ENCODE measurements around the gene PRAC2. TPM values are rescaled to one million over a fixed set of nuclear protein-coding genes. Genes with fewer than 3 reads are reported as not detected.
A peak's percentile ranks its signal among the peaks of the same experiment; 100 is the strongest.

PRAC2 gene
- total and polyA plus RNA-seq, 9 donors = not detected

DNA sequence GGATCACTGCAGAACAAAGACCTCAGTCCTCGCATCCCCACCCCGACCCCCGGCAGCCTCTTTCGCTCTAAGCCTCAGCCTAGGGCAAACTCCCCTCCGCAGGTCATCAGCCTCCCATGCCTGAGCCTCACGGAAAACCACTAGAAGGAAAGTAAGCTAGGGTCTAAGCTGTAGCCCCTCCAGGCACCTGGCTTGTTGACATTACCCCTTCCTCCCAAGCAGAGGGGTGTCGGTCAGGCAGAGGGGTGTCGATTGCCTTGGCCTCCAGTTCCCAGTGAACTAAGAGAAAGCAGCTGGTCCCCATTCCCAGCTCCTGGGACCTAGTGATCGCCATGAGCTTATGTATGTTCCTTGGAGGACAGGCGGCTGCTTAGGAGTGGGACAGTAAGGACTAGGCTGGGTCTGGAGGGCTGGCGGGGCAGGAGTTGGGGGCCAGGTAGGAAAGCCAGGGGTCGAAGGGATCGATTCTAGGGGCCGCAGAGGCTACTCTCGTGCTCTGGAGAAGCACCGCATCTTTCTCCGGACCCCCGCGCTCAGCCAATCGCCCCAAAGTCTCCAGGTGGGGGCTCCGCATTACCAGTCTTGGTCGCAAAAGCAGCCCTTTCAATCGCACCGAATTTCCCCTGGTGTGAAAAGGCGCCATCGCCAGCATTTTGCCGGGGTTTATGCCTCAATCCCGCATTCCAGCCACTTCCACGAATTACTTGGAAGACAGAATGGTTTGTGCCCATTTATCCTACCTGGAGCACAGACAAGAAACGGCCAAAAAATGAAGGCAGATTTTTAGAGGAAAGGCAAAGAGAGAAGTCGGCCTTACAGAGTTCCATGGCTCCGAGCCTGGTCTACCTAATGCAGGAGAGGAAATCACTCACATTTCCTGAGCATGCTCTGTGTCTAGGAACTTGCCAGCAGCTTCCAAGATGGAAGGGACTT, 26.9 kb downstream of the PRAC2 start:
- peaks cover 92% of the 10 kb centered on the region for H3K27me3 ChIP-seq (ENCODE audit: control insufficient read depth, insufficient read depth, low read length)
- no peak overlapping the region for H3K27ac ChIP-seq (ENCODE audit: low read length)
- WGBS (ENCODE audit: insufficient coverage) = 4% methylated on average over 18 of the region's 32 CpGs
- H3K4me1 ChIP-seq (ENCODE audit: control insufficient read depth, insufficient read depth, low read length) = peaks cover 7% of the 10 kb centered on the region
- no peak for DNase-seq
- no peaks in the 10 kb centered on the region for H3K36me3 ChIP-seq (ENCODE audit: control insufficient read depth, insufficient read depth, low read length)
- H3K9me3 ChIP-seq (replicated peaks; ENCODE audit: control insufficient read depth, low read depth, low read length) = no peaks in the 10 kb centered on the region
- H3K4me3 ChIP-seq (ENCODE audit: low read length) = no peak overlapping the region

DNA sequence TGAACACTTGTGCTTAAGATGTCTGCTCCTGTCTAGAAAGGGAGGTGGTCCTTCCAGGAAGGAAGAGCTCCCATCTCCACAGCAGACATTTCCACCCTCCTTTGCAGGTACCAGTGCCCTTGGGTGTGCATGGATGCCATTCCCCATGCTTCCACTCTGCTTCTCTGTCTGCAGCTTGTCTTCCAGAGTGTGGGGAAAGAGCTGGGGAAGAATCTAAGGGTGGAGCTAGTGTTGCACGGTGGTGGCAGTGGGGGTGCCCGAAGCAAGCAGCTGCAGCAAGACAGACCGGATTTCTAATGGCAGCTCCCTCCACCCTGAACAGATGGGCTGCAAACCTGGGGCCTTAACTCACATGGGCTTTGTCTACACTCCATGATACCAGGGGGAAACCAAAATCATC, 28.2 kb downstream of the PRAC2 start:
- Histone ChIP-seq H3K36me3 (ENCODE audit: control insufficient read depth, insufficient read depth, low read length) (no peaks in the 10 kb centered on the region), H3K9me3 (replicated peaks; ENCODE audit: control insufficient read depth, low read depth, low read length) (no peaks in the 10 kb centered on the region), H3K4me1 (ENCODE audit: control insufficient read depth, insufficient read depth, low read length) (peaks cover 16% of the 10 kb centered on the region), H3K4me3 (ENCODE audit: low read length) (no peak overlapping the region), H3K27ac (ENCODE audit: low read length) (no peak overlapping the region), H3K27me3 (ENCODE audit: control insufficient read depth, insufficient read depth, low read length) (peaks cover 89% of the 10 kb centered on the region)
- no CpG with 5 or more reads among the region's 3 CpGs for WGBS (ENCODE audit: insufficient coverage)
- no peak for DNase-seq

DNA sequence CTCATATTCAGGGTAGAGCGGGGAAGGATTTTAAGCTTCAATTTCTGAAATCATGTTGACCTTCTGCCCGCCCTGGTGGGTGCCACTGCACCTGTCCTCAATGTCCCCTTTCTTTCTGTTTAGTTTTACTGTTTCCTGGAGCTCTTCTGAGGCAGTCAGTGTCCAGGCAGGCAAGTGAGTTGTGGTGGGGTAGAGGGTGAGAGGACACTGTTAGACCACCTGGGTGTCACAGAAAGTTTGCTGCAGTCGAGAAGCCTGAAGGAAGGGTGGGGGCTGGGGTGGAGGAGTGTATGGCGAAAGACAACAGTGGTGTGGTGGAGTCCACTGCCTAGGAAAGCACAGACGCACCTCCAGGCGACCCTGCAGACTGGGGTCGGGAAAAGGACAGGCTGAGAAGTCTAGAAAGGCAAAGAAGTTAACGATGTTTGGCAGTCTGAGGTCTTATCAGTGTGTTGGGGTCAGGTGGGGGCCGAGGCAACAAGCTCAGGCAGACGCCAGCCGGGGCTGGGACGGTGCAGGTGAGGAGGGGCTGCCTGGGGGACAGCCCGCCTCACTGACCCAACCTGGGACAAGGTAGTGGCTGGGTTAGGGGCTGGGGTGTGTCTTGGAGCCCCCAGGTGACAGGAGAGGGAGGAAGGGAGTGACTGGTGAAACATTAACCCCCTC, 28.9 kb downstream of the PRAC2 start:
- 5% methylated on average over 11 of the region's 13 CpGs for WGBS (ENCODE audit: insufficient coverage)
- Histone ChIP-seq H3K9me3 (replicated peaks; ENCODE audit: control insufficient read depth, low read depth, low read length) (no peaks in the 10 kb centered on the region), H3K4me3 (ENCODE audit: low read length) (no peak overlapping the region), H3K27me3 (ENCODE audit: control insufficient read depth, insufficient read depth, low read length) (peaks cover 88% of the 10 kb centered on the region), H3K27ac (ENCODE audit: low read length) (no peak overlapping the region), H3K36me3 (ENCODE audit: control insufficient read depth, insufficient read depth, low read length) (no peaks in the 10 kb centered on the region), H3K4me1 (ENCODE audit: control insufficient read depth, insufficient read depth, low read length) (peaks cover 20% of the 10 kb centered on the region)
- no peak for DNase-seq

DNA sequence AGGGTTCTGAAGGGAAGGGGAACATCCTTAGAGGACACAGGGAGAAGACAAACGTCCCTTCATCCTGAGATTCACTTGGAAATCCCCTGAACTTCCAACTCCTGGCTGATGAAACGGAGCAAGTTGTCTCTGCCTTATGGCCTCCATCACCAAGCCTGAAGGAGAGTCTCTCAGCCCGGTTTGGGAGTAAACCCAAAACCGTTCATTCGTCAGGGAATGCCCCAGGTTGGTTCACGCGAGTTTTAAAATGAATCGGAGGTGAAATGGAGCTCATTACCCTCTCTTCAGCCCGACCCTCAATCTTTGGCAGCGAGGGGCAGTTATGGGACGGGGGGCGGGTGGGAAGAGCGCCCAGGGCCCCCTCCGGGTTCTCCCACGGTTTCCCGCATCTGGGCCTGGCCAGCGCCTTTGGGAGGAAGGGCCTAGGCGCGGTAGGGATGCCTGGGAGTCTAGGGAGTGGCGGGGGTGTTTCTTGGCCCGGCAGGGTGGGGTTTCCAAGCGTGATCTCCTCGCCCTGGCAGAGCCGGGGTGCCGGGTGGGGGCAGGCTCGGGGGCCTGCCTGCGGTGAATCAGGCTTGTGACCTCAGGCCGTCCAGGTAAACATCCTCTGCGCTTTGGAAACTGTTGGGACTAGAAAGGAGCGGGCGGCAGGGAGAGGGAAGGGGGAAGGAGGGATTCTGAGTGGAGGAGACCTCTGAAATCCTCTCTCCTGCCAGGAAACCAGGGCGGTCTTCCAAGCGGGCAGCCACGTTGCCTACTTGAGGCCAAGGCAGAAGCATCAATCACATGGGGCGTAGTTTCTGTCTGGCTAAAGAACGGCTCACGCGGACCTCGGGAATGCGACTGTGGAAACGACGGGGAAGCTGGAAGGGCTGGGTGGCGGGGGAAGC, 29.7 kb downstream of the PRAC2 start:
- no peaks in the 10 kb centered on the region for H3K36me3 ChIP-seq (ENCODE audit: control insufficient read depth, insufficient read depth, low read length)
- peaks cover 22% of the 10 kb centered on the region for H3K4me1 ChIP-seq (ENCODE audit: control insufficient read depth, insufficient read depth, low read length)
- 6% methylated on average over 16 of the region's 43 CpGs for WGBS (ENCODE audit: insufficient coverage)
- peaks cover 87% of the 10 kb centered on the region for H3K27me3 ChIP-seq (ENCODE audit: control insufficient read depth, insufficient read depth, low read length)
- no peak for DNase-seq
- no peak overlapping the region for H3K4me3 ChIP-seq (ENCODE audit: low read length)
- no peaks in the 10 kb centered on the region for H3K9me3 ChIP-seq (replicated peaks; ENCODE audit: control insufficient read depth, low read depth, low read length)
- no peak overlapping the region for H3K27ac ChIP-seq (ENCODE audit: low read length)

DNA sequence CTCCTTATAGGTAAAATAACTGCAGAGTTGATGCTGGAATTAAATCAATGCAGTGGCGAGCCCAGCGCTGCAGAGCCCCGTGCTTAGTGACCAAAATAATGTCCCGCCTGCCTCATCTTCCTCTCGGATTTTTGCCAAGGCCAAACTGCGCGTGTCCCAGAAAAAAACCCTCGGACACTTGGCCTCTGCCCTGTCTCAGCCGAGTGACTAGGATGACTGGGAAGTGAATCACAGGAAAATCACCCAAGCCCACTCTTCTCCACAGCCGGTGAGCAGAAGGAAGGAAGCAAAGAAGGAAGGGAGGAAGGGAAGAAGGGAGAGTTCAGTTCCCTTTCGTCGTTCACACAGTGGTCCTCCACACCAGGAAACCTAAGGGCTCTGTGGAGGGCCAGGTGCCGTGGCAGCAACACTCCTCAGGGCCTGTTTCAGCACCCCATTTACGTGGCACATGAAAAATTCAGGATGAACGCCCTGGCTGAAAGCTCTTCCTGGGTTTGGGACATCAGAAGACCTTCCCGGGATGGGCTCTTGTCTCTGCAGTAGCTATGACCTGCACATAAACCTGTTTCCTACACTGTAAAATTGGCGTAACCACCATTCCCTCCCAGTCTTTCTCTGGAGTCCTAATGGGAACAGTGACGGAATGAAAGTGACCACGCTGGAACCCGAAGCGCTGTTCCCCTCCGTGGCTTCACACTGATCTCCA, 31.0 kb downstream of the PRAC2 start:
- Histone ChIP-seq H3K9me3 (replicated peaks; ENCODE audit: control insufficient read depth, low read depth, low read length) (no peaks in the 10 kb centered on the region), H3K4me3 (ENCODE audit: low read length) (no peak overlapping the region), H3K27ac (ENCODE audit: low read length) (no peak overlapping the region), H3K4me1 (ENCODE audit: control insufficient read depth, insufficient read depth, low read length) (peaks cover 27% of the 10 kb centered on the region), H3K27me3 (ENCODE audit: control insufficient read depth, insufficient read depth, low read length) (peaks cover 86% of the 10 kb centered on the region), H3K36me3 (ENCODE audit: control insufficient read depth, insufficient read depth, low read length) (no peaks in the 10 kb centered on the region)
- DNase-seq = no peak
- 7% methylated on average over 12 of the region's 22 CpGs for WGBS (ENCODE audit: insufficient coverage)

DNA sequence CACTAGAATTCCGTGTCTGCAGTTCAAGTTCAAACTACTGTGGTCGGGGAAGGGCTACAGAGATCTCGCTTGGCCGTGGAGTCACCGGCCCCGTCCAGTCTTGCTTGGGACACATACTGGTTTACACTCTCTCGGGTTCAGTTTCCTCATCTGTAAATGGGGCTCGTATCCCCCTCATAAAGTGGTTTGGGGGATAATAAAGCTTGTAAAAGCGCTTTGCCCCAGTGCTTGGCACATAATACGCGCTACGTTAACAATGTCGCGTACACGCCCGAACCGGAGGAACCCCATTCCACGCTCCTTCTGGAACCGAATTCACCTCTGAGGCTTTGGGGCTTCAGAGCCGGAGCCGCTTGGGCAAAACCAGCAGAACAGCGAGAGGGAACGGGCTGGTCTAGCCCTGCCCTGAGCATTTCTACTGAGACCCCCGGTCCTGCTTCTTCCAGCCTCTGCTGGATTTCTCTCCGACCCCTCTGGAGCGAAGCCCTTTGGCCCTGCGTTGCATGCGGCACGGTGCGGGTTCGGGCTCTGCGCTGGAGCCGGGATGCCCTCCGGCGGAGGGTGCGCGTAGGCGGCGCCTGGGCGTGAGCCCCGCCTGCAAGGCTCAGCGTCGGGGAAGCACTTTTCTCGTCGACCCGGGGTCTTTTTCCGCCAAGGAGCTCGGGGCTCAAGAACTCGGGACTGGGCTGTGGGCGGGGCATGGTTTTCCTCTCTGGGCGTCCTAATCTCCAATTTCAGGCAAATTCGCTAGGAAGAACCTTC, 31.7 kb downstream of the PRAC2 start:
- no peak overlapping the region for H3K27ac ChIP-seq (ENCODE audit: low read length)
- DNase-seq = no peak
- no peaks in the 10 kb centered on the region for H3K9me3 ChIP-seq (replicated peaks; ENCODE audit: control insufficient read depth, low read depth, low read length)
- H3K36me3 ChIP-seq (ENCODE audit: control insufficient read depth, insufficient read depth, low read length) = no peaks in the 10 kb centered on the region
- H3K4me3 ChIP-seq (ENCODE audit: low read length) = no peak overlapping the region
- peaks cover 82% of the 10 kb centered on the region for H3K27me3 ChIP-seq (ENCODE audit: control insufficient read depth, insufficient read depth, low read length)
- H3K4me1 ChIP-seq (ENCODE audit: control insufficient read depth, insufficient read depth, low read length) = peaks cover 27% of the 10 kb centered on the region
- WGBS (ENCODE audit: insufficient coverage) = 6% methylated on average over 52 of the region's 52 CpGs

DNA sequence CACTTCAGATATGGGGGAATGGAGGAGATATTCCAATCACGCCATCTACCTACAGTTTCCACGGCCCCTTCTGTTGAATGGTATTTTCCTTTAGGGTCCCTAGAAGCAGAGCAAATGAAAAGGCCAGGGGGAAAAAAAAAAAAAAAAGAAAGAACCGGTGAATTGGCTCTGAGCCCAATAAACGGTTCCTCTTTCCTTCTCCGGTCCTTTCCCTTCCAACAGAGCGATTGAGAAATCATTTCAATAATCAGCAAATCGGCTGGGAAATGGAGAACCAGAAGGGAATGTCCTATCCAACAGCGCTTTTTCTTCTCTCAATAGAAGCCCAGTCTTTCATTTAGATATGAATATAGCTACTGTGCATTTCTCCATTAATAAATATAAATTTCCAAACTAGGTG, 32.4 kb downstream of the PRAC2 start:
- Histone ChIP-seq H3K9me3 (replicated peaks; ENCODE audit: control insufficient read depth, low read depth, low read length) (no peaks in the 10 kb centered on the region), H3K27ac (ENCODE audit: low read length) (no peak overlapping the region), H3K4me1 (ENCODE audit: control insufficient read depth, insufficient read depth, low read length) (peaks cover 27% of the 10 kb centered on the region), H3K36me3 (ENCODE audit: control insufficient read depth, insufficient read depth, low read length) (no peaks in the 10 kb centered on the region), H3K27me3 (ENCODE audit: control insufficient read depth, insufficient read depth, low read length) (peaks cover 75% of the 10 kb centered on the region), H3K4me3 (ENCODE audit: low read length) (no peak overlapping the region)
- no peak for DNase-seq
- no CpG with 5 or more reads among the region's 8 CpGs for WGBS (ENCODE audit: insufficient coverage)

DNA sequence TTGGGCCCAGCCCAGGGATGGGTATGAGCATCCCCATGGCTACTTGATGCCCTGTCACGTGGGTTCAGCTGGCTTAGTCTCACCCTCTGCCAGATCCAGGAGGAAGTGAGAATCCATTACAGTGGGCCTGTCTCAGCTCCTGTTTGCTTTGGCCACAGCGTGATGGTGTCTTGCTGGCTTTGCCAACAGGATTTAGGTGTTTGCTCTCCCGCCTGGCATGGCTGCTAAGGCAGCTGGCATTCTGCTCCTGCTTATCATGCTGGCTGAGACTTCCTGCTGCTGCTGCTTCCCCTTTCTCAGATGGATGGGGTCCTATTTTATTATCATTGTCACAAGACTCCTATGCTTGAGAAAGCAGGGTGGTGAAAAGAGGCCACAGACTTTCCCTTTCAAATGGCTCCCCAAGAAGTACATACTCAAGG, 33.9 kb downstream of the PRAC2 start:
- Histone ChIP-seq H3K27me3 (ENCODE audit: control insufficient read depth, insufficient read depth, low read length) (peaks cover 69% of the 10 kb centered on the region), H3K27ac (ENCODE audit: low read length) (no peak overlapping the region), H3K4me1 (ENCODE audit: control insufficient read depth, insufficient read depth, low read length) (peaks cover 27% of the 10 kb centered on the region), H3K36me3 (ENCODE audit: control insufficient read depth, insufficient read depth, low read length) (no peaks in the 10 kb centered on the region), H3K4me3 (ENCODE audit: low read length) (no peak overlapping the region), H3K9me3 (replicated peaks; ENCODE audit: control insufficient read depth, low read depth, low read length) (no peaks in the 10 kb centered on the region)
- 34% methylated on average over 3 of the region's 3 CpGs for WGBS (ENCODE audit: insufficient coverage)
- no peak for DNase-seq

DNA sequence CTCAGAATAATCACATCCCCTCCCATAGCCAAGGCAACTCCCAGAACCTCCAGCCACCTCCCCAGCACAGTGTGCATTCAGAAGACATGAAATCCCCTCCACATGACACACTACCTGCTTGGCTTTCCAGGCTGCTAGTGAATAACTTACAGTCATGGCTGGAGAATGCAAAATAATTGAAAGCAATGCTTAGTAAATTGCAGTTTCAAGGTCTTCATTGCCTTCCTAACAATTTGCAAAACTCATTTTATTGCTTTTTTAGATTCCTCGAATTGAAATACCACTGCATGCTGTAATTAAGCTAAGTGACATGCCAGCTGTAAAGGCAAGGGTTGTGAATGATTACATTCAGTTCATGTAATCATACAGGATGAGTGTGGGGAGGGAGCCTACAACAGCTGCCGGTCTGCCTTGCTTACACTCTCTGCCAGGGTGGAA, 34.6 kb downstream of the PRAC2 start:
- peak; percentile 41 for DNase-seq
- no peak overlapping the region for H3K4me3 ChIP-seq (ENCODE audit: low read length)
- H3K9me3 ChIP-seq (replicated peaks; ENCODE audit: control insufficient read depth, low read depth, low read length) = no peaks in the 10 kb centered on the region
- peak overlapping the region; percentile 15 for H3K27ac ChIP-seq (ENCODE audit: low read length)
- WGBS (ENCODE audit: insufficient coverage) = no CpG with 5 or more reads among the region's 2 CpGs
- H3K27me3 ChIP-seq (ENCODE audit: control insufficient read depth, insufficient read depth, low read length) = peaks cover 66% of the 10 kb centered on the region
- H3K4me1 ChIP-seq (ENCODE audit: control insufficient read depth, insufficient read depth, low read length) = peaks cover 27% of the 10 kb centered on the region
- no peaks in the 10 kb centered on the region for H3K36me3 ChIP-seq (ENCODE audit: control insufficient read depth, insufficient read depth, low read length)
